ENCODE data around the gene PODXL.
"Not testable (repeated sequence)": the region's sequence is repeated elsewhere in the genome, so short reads cannot be mapped to it uniquely, and the experiment has no call there.

The PODXL gene

GRCh38 chr7:131489196-131489595 lies 67.2 kb downstream of the PODXL start:
- DNase-seq = no peak

- DNase-seq = no peak
Observed at GRCh38 chr7:131488361-131488760, 68.1 kb downstream of the PODXL start.

GRCh38 chr7:131487217-131487616 lies 69.2 kb downstream of the PODXL start:
- no peak for DNase-seq

- no peak for DNase-seq
Observed at GRCh38 chr7:131486346-131486745, 70.1 kb downstream of the PODXL start.

GRCh38 chr7:131483586-131483985 lies 72.8 kb downstream of the PODXL start:
- DNase-seq = no peak

GRCh38 chr7:131482800-131483199 lies 73.6 kb downstream of the PODXL start:
- DNase-seq = no peak

GRCh38 chr7:131480384-131481315 lies 75.8 kb downstream of the PODXL start:
- no peak for DNase-seq

- DNase-seq = no peak
Observed at GRCh38 chr7:131476740-131477139, 79.7 kb downstream of the PODXL start.

- DNase-seq = no peak
Observed at GRCh38 chr7:131471250-131472004, 85.0 kb downstream of the PODXL start.

- no peak for DNase-seq
Observed at GRCh38 chr7:131467788-131468187, 88.6 kb downstream of the PODXL start.

- DNase-seq = no peak
Observed at GRCh38 chr7:131466735-131467365, 89.6 kb downstream of the PODXL start.

- not testable (repeated sequence) for DNase-seq
Observed at GRCh38 chr7:131462715-131463114, 93.7 kb downstream of the PODXL start.

GRCh38 chr7:131462059-131462458 lies 94.4 kb downstream of the PODXL start:
- DNase-seq = no peak

- DNase-seq = no peak
Observed at GRCh38 chr7:131459256-131459655, 97.2 kb downstream of the PODXL start.

GRCh38 chr7:131456338-131456737 lies 100.1 kb downstream of the PODXL start:
- DNase-seq = no peak

- no peak for DNase-seq
Observed at GRCh38 chr7:131455546-131455945, 100.9 kb downstream of the PODXL start.

- DNase-seq = no peak
Observed at GRCh38 chr7:131455001-131455400, 101.4 kb downstream of the PODXL start.

GRCh38 chr7:131454498-131454897 lies 101.9 kb downstream of the PODXL start:
- no peak for DNase-seq
